DMS53 treated with DMSO at 0.1 percent for 48 hours (cell line): ENCODE data around the gene GNG3.
"Not testable (repeated sequence)": the region's sequence is repeated elsewhere in the genome, so short reads cannot be mapped to it uniquely, and the experiment has no call there.

Experiments
- DNase-seq: peaks from one replicate; lab custom pipeline; 2025; ENCODE audit not compliant: unreplicated experiment; lab: John Stamatoyannopoulos, UW

Gene GNG3

DNA sequence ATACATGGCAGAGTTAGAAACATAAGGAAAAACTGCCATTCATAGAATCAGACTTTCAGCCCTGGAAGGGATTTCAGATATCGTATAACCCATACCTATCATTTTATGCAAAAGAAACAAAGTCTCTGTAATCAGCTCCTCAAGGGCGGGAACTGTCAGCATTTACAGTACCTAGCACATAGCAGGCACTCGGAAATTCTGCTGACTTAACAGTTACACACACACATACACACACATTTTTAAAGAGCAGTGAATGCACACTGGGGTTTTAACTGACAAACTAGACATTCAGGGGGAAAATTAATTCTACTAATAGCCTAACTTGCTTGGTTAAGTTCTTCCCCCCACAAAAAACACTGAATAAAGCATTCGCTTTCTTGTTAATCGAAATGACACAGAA, 8.7 kb downstream of the GNG3 start:
- DNase-seq, result no peak

DNA sequence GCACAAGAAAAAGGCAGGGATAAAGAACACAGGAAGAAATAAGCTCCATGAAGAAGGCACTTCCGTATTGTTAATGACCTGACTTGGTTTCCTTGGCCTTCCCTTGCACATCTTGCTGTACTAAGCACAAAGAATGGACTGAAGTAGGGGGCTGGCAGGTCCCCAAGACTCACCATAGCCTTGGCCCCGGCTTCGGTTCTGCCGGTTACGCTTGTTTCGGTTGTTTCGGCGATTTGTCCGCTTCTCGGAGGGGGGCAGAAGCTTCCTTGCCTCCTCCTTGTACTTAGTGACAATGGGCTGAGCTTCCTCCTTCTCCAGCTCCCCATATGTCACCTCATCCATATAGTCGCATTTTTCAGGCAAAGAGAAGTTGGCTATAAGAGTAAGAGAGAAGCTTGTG, 9.3 kb downstream of the GNG3 start:
- DNase-seq, result no peak

DNA sequence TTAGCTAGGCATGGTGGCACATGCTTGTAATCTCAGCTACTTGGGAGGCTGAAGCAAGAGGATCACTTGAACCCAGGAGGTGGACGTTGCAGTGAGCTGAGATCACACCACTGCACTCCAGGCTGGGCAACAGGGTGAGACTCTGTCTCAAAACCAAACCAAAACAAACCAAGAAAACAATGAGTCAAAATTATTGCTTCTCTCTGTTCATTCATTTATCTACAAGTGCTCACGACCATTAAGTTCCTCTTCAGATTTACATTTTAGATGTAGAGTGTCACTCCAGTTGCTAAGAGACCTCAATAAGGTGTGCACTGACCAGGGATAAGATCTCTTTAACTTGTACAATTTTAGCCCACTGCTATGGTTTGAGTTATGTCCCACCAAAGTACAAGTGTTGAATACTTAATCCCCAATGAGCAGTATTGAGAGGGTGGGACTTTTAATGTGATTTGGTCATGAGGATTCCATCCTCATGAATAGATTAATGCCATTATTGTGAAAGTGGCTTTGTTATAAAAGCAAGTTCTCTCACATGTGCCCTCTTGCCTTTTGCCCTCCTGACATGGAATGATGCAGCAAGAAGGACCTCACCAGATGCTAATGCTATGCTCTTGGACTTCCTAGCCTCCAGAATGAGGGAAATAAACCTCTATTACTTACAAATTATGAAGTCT, 12.0 kb downstream of the GNG3 start:
- no peak for DNase-seq

DNA sequence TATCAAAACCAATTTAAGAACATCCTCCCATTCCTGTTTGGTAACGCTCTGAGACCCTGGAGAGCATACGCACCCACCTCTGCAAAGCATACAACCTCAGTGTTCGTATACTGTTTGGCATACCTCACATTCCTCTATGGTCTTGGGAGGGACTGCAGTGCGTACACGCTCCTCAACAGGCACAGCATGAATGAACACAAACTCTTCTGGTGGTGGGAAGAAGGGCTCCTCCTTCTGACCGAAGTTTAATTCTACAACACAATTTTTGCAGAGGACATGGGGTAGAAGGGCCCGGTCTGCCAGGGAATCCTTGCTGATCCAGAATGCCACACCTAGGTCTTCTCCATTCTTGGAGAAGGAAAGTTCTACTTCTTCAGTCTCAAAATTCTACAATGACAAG, 14.5 kb downstream of the GNG3 start:
- DNase-seq, result no peak

DNA sequence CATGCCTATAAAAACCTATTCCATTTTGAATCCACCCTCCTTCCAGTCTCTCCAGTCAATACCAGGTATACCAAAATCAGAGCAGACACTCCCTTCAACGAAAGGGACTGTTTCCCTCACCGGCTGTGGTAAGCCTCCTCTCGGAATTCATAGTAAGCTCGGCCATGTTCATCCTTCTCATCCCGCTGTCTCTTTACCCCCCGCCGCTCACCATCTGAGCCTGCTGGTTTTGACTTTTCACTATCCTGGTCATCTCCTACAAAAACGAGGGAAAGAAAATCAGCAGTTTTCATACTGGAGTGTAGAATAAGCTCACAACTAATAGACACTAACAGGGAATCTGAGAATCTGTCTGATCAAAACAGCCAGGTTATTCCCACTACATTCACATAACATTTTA, 16.7 kb downstream of the GNG3 start:
- DNase-seq, result no peak

DNA sequence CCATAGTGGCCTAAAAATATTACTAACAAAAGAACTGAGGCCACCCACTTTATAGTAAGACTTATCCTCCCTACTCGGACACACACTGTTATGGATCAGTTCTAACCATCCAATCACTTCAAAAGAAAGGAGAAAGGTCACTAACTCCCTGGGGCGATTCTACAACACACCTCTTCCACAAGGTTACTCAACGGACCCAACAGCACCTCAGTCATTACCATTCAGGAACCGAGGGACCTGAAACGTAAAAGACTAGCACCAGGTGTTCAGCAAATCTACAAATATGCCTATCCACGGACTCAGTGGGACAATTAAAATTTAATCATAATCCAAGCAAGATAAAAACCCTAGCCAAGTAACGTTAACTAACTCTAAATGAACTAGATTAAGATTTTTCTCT, 18.2 kb downstream of the GNG3 start:
- no peak for DNase-seq

DNA sequence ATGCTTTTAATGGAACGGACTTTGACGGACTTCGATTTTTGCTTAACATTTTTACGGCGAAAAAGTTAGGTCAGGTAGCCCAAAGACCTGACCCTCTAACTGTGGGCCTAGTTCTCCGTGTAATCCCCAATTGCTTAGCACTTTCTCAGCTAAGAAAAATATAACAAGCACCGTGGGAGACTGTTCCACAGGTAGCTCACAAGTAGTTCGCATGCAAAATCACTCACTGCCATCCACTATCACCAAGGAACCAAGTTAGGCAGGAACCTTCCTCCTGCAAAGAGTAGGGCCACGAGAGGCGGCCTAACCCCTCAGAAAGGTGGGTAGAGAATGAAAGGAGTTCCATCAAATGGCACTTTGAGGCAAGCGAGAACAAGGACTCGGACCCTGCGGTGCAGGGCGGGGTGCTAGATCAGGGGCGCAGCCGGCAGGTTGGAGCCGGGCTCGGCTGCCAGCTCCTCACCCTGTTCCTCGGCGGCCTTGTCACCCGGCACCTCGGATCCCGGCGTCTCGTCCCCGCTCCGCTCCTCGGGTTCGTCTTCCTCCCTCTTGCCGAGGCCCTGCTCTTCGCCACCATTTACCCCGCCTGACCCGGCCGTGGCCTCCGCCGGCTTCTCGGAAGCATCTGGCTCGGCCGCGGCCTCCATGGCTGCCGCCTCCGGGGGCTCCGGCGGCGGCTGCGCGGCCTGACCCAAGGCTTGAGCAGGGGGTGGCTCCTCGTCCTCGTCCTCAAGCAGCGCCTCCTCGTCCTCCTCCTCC, 18.9 kb downstream of the GNG3 start:
- no peak for DNase-seq

DNA sequence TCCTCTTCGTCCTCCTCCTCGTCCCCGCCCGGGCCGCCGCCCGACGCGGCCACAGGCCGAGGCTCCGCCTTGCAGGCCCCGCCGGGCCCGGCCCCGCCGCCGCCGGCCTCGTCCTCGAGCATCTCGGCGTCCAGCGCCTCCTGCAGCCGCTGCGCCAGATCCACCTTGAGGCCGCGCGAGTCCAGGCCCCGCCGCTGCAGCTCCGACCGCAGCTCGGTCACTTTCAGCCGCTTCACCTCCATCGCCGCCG, 19.4 kb downstream of the GNG3 start:
- DNase-seq, result no peak

DNA sequence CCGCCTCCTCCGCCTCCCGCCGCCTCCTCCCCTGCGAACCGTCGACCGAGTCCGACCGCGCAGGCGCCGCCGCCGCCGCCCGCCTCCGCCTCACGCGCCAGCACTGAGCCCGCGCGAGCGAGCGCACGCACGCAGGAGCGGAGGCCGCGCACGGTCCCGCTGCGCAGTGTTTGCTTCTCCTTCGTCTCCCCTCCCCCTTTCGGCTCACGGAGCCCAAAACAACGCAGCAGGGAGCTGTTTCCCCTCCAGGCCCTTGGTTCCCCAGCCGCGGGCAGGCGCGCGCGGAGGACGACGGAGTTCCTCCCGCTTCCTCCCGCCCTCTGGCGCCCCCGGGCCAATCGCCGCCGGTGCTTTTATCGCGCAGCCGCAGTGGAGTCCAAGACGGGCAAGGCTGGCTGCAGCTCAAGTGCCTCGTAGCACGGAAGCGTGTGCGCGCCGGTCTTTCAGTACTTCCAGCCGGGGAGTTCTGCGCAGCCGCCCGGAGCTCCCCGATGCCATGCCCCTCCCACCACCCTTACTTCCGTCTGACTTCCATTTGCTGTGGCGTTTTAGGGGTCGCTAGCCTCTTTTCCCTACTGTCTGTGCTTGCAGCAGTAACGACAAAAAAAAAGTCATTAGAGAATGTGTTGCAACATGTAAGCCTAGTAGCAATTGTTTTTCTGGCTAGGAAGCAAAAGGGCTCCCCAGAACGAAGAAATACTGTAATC, 19.8 kb downstream of the GNG3 start, which contains the start of gene HNRNPUL2:
Gene HNRNPUL2 (minus strand): TSS at position 293 of the 707 bp plus-strand sequence. CDS start 301 bp downstream, outside the sequence.
- peak; percentile 97 for DNase-seq

DNA sequence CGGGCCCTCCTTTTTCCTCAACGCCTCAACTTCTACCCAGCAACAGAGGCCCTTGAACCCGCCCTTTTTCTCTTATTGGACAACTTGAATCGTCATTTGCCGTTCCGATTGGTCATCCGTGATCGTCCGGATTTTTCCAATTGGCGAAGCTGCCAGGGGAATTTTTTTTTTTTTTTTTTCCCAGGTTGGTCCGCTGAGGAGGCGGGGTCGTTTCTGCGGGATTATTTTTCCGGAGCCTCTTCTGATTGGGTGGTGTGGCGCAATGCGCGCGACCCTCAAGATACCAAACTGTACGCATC, 20.3 kb downstream of the GNG3 start:
- DNase-seq, result peak; percentile 96

DNA sequence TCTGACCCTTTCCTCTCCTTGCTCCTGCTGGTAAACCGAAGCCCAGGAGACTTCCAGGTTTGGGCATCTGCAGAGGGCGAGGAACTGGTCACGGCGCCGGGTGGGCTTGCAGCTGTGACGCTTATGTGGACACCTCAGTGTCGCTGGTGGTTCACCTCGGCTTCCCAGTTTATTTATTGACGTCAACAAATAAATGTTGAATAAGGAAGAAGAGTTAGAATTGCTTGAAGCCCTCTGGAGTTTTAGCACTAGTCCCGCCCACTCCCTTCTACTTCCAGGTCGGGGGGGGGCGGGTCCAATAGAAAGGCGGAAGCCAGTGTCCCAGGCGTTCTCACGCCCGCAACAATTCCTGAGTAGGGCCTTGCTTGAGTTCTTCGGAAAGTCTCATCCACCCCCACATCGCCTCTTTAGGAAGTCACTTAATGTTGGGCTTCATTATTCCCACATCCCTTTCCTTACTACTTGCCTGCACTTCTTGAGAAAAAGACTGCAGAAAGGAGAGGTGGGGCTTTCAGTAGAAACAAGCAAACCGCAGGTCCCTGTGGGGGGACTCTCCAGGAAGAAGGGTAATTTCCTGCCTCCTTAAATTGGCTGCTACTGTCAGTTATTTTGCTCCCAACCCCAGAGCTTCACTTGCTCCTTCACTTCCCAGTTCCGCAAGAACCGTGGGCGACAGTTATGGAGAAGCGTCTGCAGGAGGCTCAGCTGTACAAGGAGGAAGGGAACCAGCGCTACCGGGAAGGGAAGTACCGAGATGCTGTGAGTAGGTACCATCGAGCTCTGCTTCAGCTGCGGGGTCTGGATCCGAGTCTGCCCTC, 20.9 kb downstream of the GNG3 start, which contains the start of gene TTC9C:
Gene TTC9C (plus strand): TSS at position 316 of the 818 bp plus-strand sequence. CDS start 363 bp downstream, at position 679.
- DNase-seq, result peak; percentile 83

DNA sequence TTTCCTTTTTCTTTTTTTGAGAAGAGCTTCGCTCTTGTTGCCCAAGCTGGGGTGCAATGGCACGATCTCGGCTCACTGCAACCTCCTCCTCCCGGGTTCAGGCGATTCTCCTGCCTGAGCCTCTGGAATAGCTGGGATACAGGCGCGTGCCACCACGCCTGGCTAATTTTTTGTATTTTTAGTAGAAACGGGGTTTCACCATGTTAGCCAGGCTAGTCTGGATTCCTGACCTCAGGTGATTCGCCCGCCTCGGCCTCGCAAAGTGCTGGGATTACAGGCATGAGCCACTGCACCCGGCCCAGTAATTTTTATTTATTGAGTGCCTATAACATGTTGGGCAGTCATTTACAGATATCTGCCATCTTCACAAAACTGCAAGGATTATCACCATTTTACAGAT, 22.6 kb downstream of the GNG3 start:
- DNase-seq, result not testable (repeated sequence)

DNA sequence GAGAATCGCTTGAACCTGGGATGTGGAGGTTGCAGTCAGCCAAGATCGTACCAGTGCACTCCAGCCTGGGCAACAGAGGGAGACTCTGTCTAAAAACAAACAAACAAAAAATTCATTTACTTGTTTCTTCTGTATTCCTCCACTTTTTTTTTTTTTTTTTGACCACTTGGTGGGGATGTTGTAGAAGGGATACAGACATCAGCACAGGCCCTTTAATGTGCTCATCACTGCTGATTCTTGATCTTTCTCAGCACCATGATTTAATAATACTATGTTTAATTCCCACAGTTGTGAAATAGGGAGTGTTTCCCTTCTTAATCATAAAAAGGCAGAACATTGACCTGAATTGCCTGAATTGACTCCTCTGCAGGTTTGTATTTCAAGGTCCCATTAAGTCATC, 25.4 kb downstream of the GNG3 start:
- DNase-seq, result no peak

DNA sequence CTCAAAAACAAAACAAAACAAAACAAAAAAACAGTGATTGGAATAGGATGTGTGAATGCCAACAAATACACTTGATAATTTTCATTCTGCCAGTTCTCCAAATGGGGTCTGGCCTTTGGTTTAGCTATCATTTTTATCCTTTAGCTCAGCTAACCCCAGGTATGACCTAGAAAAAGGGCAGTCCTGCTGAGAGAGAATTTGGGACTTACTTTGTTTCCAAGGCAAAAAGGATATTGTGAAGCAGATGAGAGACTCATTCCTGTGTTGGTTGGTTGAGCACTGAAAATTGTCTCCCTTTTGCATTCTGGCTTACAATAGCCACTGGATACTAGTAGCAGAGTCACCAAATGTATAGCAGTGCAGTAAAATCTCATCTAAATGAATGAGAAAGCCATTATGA, 29.7 kb downstream of the GNG3 start:
- DNase-seq, result no peak

DNA sequence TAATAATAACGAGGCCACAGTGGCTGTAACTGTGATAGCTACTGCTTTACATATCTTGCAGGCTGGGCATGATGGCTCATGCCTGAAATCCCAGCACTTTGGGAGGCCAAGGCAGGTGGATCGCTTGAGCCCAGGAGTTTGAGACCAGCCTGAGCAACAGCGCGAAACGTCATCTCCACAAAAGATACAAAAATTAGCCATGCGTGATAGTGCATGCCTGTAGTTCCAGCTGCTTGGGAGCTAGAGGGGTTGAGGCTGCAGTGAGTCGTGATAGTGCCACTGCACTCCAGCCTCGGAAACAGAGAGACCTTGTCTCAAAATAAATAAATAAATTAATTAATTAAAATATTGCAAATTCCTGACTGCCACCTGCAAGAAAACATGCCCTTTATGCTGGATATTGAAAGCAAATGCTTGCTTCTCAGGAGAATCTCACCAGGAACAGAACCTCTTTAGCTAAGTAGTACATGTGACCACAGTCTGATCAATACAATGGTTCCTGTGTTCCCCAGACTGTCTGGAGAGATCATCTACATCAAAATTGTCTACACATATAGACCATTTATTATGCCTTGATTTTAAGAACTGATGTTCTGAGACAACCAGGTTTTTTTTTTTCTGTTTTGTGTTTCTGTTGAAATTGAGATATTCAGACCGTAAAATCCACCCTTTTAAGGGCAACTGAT, 40.1 kb downstream of the GNG3 start:
- no peak for DNase-seq

DNA sequence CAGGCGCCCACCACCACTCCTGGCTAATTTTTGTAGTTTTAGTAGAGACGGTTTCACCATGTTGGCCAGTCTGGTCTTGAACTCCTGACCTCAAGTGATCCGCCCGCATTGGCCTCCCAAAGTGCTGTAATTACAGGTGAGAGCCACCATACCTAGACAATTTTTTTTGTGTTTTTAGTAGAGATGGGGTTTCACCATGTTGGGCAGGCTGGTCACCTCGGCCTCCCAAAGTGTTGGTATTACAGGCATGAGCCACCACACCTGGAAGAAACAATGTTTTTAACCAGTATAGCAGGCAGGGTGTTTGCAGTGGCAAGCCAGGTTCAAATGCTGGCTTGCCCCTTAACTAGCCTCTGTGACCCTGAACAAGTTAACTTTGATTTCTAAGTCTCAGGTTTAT, 42.5 kb downstream of the GNG3 start:
- not testable (repeated sequence) for DNase-seq

DNA sequence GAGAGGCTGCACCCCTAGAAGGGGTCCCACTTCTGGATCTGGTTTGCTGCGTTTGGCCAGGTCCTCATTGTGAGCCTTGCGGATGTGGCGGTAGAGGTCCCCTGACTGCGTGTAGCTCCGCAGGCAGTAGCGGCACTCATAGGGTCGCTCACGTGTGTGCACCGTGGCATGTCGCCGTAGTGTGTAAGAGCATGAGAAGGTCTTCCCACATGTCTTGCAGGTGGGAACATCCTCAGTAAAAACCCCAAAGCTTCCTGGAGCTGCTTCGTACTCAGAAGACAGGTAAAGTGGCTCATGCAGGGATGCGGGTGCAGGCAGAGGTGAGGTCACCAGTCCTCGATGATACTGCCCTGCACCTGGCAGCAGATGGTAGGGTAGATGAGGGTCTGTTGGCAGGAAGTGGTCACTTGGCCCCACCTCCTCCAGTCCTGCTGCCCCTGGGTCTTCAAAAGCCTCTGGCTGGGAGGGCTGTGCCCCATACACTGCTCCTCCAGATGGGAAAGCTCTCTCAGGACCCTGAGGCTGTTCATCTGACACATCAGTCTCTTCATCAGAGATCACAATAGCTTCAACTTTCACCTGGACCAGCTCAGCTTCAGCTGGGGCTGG, 44.8 kb downstream of the GNG3 start:
- DNase-seq, result no peak

DNA sequence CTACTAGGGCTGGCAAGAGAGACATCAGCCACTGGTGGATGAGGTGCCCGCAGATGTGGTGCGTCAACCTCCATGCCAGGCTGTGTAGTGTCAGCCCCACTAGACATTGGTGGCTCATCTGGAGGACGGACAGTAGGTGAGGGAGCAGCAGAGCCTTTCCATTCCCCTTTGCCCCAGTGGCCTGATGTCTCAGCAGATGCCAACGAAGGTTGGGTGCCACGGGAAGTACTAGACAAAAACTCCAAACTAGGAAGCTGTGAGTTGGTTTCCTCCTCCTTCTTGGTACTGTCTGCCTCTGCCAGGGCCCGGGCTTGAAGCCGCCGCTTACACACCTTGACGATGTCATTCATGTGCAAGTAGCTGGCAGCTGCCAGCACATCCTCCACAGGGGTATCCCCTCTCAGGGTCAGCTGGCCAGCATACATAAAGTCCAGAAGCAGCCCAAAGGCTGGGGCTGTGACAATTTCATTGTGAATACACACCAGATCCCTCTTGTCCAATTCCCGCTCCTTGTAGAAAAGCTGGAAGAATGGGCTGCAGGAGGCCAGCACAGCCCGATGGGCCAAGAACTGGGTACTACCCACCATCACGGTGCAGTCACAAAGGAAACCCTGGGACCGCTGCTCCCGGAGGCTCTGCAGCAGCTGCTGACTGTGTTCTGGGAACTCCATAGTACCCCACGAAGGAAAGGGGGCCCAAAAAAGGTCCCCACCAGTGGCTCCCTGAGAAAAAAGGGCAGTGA, 45.7 kb downstream of the GNG3 start:
- DNase-seq, result no peak

DNA sequence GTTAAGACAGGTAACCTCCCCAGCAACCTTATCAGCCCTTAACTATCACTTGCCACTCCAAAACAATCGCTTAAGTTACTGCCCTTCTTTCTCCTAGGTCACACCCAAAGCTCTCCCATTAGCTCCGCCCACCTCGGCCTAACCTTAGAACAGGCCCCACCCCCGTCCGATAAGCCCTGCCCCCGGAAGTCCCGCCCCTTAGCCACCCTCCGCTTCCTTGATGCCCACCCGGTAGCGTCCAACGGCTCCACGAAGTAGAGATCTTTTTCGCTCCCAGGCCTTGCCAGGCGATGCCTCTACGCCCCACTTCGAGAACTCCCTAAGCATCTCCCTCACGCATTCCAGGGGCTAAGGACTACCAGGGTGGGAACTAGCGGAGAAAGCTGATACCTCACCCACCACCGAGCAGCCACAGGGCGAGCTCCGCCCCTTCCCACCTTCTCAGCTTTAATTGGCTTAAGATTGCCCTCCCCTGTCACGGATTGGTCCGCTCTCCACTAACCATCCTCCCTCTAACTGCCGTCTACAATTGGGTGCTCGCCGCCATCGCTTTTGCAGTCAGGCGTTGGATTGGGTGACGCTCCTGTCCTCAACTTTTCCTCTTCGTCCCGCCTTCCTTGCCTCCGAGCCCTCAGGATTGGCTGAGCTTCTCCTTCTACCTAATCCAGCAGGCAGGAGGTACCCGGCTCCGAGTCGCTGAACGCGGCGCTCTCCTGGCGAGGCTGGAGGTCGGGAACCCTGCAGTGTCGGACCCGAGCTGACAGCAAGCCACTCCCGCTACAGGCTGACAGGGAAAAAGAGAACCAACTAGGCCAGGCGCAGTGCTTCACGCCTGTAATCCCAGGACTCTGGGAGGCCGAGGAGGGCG, 46.5 kb downstream of the GNG3 start, which contains the start of gene ZBTB3:
Gene ZBTB3 (minus strand): TSS at position 425 of the 868 bp plus-strand sequence. CDS start 496 bp downstream, outside the sequence.
- peak; percentile 98 for DNase-seq
